ENCODE measurements around the gene GAS2L1.

GAS2L1 gene

DNA sequence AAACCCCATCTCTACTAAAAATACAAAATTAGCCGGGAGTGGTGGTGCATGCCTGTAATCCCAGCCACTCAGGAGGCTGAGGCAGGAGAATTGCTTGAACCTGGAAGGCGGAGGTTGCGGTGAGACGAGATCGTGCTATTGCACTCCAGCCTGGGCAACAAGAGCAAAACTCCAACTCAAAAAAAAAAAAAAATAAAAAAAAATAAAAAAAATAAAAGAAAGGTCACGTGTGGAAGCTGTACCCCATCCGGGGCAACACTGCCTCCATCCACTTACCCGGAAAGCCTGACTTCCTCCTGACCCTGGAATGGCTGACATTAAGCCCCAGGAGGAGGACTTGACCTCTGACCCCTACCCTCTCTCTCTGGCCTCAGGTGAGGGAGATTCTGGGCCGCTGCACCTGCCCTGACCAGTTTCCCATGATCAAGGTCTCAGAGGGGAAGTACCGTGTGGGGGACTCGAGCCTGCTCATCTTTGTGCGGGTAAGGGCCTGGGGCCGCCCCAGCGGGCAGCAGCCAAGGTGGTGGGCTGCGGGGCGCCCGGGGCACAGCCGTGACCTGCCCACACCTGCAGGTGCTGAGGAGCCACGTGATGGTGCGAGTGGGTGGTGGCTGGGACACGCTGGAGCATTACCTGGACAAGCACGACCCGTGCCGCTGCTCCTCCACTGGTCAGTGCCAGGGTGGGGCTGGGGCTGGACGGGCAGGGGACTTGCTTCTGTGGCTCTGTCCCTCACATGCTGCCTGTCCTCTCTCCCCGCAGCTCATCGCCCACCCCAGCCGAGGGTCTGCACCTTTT is 3.8 kb downstream of the GAS2L1 start:
- DNase-seq, result no peak

GRCh38 chr22:29310863-29311339 is 4.5 kb downstream of the GAS2L1 start:
- peak; percentile 97 for DNase-seq

DNA sequence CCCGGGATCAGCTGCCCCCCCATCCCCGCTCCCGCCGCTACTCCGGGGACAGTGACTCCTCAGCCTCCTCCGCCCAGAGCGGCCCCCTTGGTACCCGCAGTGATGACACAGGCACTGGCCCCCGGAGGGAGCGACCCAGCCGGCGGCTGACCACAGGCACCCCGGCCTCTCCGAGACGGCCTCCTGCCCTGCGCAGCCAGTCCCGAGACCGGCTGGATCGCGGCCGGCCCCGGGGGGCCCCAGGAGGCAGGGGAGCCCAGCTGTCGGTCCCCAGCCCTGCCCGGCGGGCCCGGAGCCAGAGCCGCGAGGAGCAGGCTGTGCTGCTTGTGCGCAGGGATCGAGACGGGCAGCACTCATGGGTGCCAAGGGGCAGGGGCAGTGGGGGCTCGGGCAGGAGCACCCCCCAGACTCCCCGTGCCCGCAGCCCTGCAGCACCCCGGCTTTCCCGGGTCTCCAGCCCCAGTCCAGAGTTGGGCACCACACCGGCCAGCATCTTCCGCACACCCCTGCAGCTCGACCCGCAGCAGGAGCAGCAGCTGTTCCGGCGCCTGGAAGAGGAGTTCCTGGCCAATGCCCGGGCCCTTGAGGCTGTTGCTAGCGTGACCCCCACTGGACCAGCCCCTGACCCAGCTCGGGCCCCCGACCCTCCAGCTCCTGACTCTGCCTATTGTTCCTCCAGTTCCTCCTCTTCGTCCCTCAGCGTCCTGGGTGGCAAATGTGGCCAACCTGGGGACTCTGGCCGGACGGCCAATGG is 5.2 kb downstream of the GAS2L1 start:
- no peak for DNase-seq

GRCh38 chr22:29312218-29313125 is 6.0 kb downstream of the GAS2L1 start:
- DNase-seq, result no peak

GRCh38 chr22:29313126-29313575 is 6.7 kb downstream of the GAS2L1 start:
- DNase-seq, result peak; percentile 40

- no peak for DNase-seq
Measured at GRCh38 chr22:29313576-29314466, 7.4 kb downstream of the GAS2L1 start.

GRCh38 chr22:29314537-29315285 is 8.3 kb downstream of the GAS2L1 start:
- no peak for DNase-seq

- no peak for DNase-seq
Measured at GRCh38 chr22:29315286-29316140, 9.1 kb downstream of the GAS2L1 start, which contains the start of gene RASL10A. Gene RASL10A, minus strand, starts transcription at chr22:29315697. Its CDS starts 451 bp downstream, at chr22:29315246.

GRCh38 chr22:29316141-29316828 is 9.8 kb downstream of the GAS2L1 start:
- no peak for DNase-seq

GRCh38 chr22:29317827-29318454 is 11.5 kb downstream of the GAS2L1 start:
- DNase-seq, result no peak

GRCh38 chr22:29319072-29319471 is 12.6 kb downstream of the GAS2L1 start:
- DNase-seq, result no peak

- DNase-seq, result no peak
Measured at GRCh38 chr22:29320546-29320945, 14.1 kb downstream of the GAS2L1 start.

GRCh38 chr22:29323641-29324040 is 17.2 kb downstream of the GAS2L1 start:
- no peak for DNase-seq

GRCh38 chr22:29325356-29325755 is 18.9 kb downstream of the GAS2L1 start:
- DNase-seq, result no peak

DNA sequence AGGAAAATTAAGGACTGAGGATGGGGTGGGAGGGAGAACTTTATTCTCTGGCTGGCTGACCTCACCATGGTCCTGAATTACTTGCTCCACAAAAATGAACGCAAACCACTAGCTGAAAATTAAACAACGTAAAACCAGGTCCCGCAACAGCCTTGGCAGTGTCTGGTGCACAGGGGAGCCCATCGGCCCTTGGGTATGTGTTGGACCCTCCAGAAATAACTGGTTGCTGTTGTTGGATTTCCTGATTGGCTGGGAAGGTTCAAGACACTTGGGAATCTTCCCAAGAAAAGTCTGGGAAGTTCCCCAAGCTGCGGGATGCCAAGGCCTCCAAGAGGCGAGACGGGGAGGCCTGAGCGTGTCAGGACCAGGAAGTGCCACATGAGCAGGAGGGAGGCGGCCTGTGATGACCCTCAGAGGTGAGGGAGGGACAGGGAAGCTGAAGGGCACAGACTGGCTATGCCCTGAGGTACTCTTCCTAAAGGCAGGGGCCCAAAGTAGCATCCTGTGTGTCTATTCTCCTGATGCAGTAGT is 19.4 kb downstream of the GAS2L1 start:
- DNase-seq, result no peak

GRCh38 chr22:29326481-29326880 is 20.0 kb downstream of the GAS2L1 start:
- DNase-seq, result no peak

DNA sequence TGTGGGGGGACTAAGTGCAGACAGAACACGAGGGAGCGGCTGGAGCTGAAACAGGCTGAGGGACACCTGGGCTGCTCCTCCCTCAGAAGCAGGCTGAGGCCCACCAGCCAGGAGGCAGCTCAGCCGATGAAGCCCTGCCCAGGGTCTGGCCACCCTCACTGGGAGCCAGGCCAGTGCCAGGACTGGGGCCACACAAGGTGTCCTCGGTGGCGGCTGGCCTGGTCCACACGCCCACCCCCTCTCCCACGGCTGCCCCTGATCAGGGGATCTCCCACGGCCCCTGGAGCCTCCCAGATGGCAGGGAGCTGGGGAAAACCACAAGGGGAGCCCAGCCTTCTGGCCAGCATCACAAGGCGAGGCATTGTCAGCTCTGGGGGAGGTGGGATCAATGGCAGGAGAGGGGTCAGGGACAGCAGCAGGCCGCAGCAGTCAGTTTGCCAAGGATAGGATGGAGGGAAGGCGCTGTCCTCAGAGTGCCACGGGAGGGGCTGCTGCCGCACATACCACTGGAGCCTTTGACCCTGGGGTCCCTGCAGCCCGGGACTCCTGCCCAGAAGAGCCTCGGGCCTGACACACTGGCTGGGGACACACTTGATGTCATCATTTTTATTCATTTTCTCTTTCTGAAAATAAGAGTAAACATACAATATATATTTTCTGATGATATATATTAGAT is 20.8 kb downstream of the GAS2L1 start:
- DNase-seq, result no peak

DNA sequence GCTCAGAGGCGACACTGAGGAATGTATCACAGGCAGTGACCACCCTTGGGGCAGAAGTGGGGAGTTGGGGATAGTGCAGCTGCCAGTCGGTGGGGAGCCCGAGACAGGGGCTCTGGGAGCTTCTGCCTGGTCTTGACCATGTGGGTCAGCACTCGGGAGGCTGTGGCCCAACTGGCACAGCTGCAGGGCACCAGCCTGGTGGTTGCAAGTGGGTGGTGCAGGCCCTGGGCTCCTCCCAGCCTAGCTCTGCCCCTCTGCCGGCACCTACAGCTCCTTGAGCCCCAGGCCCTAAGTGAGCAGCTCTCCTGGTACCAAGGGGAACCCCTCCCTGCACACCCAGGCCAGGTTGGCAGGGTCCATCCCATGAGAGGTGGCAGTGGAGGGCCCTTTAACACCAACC is 21.6 kb downstream of the GAS2L1 start:
- DNase-seq, result no peak

Measured in fibroblast of skin of right biceps (primary cell).